HG03066 (cell line): ENCODE measurements around the gene GRK3.

ENCODE experiments used
- ATAC-seq: cut with Tn5 transposase; IDR thresholded peaks from one replicate; pipeline ENCODE4 v1.9.1; 2021; ENCODE audit warnings: low read depth; ENCODE audit not compliant: unreplicated experiment

Gene GRK3

DNA sequence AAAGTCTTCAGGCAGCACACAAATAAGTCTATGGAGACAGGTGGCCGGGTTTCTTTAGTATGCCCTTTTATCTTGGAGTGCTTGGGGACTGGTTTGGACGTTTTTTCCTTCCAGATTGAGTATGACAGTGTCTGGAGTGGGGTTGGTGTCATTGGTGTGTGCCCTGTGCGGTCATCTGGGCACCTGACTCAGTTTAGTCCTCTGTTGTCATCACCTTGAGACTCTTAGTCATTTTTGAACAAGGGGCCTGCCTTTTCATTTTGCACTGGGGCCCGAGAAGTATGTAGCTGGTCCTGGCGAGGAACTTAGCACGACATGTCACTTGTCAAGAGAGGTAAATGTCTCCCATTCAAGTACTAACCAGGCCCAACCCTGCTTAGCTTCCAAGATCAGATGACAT, 150.3 kb downstream of the GRK3 start:
- ATAC-seq: no peak

DNA sequence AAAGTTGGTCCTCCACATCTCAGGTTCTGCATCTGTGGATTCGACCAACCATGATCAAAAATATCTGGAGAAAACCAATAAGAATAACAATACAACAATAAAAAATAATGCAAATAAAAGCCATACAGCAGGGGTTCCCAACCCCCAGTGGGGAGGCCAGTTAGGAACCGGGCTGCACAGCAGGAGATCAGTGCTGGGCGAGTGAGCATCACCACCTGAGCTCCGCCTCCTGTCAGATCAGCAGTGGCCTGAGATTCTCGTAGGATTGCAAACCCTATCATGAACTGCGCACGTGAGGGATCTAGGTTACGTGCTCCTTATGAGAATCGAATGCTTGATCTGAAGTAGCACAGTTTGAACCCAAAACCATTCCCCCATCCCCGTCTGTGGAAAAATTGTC, 152.2 kb downstream of the GRK3 start:
- no peak for ATAC-seq

DNA sequence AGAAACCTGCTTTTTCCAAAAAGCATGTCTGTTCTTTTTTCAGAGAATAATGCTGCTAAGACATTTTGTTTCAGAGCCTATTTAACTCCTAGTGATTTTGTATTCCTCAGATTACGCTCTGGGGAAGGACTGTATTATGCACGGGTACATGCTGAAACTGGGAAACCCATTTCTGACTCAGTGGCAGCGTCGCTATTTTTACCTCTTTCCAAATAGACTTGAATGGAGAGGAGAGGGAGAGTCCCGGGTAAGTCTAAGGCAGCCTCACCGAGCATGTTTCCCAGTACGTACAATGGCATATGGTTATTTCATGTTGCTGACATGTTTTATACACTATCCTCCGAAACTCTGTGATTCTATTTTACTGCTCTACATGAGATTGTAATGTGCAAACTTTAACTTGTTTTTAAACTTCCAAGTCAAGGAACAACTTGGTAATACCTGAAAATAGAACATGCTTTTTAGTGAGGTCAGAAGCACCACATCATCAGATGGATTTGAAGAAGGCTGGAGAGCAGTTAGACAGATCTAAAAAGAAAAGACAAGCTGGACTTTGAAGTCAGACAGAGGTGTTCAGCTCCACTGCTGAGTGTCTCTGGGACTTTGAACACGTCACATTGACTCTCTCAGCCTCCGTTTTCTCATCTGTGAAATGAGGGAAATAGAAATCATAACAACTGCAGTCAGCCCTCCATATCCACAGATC, 153.8 kb downstream of the GRK3 start:
- ATAC-seq: no peak

DNA sequence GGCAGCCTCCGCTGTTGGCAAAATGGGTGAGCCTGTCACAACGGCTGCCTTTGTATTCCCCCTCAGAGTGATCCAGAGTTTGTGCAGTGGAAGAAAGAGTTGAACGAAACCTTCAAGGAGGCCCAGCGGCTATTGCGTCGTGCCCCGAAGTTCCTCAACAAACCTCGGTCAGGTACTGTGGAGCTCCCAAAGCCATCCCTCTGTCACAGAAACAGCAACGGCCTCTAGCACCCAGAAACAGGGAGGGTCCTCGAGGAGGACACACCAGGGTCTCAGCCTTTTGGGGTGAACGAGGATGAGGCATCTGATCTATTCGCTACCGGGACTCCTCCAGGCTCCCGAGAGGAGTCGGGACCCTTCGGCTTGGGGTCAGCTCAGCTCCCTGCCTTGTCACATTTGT, 157.7 kb downstream of the GRK3 start:
- no peak for ATAC-seq

DNA sequence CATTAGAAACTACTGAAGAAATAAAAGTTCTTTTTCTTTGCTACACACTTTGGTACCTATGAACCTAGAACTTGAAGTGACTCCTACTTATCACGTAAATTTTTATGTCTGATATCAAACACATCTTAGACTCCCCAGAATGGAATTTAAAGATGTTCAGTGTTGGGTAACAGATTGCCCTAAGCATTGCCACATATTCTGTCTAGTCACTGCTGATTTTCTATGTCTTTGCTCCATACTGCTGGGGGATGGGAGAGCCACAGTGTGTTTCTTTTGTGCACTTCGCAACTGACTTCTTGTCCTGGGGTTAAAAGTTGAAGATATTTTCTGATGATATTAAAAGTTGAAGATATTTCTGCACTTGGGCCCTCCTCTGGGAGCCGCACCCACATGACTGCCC, 158.2 kb downstream of the GRK3 start:
- no peak for ATAC-seq

DNA sequence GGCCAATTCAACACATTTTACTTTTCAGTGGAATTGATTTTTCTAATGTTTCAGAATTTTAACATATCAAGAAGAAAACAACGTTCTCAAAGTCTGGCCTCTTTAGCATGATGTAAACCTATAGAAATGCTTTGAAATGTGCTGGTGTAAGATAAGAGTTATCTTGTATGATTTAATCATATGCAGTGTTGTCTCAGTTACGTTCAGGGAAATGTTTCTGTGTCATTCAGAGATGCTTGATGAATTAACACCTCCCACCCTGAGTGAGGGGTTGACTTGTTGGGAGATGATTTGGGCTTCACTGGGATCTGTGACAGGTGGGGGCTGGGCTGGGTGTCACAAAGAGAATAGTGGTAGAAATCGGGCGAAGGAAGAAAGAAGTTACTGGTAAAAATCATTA, 161.8 kb downstream of the GRK3 start:
- ATAC-seq: no peak

DNA sequence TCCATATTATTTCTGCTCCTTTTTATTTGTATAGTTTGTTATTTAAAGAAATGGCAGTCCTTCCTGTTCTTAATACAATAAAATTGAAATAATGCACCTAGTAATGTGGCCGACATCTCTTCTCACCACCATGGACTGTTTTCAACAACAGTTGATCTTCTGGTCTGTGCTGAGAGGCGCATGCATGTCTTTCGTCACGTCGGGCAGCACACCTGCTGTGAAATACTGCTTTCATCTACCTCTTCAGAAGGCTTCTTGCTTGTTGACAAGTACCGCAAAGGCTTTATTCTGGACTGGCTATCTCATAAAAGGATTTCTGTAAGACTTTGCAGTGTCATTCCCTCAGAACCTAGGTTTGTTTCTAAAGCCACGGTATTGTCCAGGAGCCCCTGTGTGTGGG, 163.6 kb downstream of the GRK3 start:
- no peak for ATAC-seq

DNA sequence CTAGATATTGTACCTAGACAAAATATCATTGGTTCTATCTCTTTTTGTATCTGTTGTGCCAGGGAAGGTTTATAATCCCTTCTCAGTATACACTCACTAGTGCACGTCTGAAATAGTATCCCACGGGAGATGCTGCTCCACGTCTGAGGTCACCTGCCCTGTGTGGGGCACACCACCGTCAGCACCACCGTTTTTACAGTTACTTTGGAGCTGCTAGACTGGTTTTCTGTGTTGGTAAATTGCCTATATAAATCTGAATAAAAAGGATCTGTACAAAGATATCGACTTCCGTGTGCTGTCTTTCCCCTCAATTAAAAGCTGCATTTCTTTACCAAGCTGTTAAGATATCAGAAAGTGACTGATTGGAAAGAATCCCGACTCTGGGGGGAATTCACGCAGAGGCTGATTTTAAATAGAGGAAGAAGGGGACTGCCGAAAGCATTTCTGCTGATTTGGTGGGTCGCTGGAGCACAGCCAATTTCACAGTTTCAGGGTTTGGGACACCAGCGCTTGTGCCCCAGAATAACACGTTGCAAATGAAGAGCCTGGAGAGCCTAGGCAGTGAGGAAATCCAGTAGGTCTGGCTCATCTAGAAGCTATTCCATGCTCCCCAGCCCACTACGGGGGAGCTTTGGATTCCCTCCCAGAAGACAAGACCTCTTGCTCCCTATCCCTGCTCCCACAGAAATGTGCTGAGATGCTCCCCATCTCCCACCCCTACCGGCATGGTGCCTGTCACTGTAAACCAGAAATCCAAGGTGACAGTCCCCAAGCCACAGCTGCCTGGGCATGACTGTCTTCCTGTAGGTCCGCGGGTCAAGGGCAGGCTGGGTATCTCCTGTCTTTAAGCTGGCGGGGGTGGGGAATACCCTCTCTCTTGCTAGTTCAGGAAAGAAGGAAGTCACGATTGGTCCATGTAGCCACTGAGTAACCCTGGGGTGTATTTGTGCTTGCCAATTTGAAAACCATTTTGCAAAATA, 164.8 kb downstream of the GRK3 start:
- no peak for ATAC-seq

DNA sequence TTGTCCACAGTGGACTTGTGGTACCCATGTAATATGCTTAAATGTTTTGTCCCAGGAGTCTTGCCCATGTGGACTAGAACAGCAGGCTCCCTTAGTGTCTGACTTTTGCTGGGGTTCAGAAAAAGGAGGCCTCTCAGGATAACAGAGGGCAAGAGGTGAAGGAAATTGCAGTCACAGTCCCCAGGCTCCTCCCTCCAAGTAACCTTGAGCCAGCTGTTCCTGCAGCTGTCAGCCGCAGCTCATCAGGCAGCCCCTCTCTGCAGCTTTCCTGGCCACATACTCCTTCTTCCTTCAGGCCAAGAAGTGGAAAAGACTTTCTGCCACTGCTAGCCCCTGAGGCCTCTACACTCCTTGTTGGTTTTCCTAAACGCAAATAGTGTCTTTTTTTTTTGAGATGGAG, 171.2 kb downstream of the GRK3 start:
- no peak for ATAC-seq

DNA sequence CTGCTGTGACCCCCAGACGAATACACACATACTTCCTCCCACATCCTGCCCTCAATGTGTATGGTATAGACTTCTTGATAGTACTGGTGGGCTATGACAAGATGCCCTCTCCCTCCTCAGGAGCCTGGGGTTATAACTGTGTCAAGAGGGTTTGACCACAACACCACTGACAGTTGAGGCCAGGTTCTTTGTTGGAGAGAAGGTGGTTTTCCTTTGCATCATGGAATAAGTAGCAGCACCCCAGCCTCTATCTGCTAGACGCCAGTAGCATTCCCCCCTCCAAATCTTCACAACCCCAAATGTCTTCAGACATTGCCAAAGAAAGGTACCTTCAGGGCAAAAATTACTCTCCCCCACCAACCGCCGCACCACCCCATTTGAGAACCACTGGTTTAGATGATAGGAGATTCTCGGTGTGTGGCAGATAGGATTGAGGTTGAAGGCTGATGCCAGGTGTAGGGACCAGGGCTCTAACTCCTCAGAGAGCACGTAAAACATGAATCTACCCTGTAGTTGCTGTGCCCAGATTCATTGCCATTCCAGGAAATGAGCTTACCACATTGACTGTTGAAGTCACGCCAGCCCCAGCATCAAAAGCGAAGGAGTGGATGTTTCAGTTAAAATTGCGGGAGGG, 172.0 kb downstream of the GRK3 start:
- ATAC-seq: no peak

DNA sequence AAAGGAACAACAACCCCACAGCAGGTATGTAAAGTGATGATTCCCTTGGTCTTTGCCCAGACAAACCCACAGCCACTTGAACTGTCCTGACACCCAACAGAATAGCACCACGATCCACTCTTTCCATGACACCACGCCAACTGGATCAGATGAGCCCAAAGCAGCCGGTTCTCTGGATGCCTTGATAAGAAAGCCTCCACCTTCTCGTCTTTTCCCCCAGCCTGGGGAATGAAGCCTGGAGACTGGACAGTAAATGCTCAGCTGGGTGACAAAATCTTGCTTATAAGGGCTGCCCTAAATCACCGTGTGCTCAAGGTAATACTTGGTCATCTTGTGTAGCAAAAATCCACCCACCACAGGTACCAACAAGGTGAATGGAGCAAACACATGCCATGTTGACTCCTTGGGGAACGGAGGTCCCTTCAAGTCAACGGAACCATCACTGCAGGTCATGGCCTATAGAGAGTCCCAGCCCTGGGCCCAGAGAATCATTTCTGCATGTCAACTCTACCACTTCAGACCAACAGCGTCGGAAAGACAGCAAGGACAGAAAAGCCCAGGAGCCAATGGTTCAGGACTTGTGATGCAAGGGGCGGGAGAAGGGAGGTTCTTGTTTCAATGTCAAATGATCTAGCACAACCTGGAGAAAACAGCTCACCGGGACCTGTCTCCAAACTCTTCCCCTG, 175.3 kb downstream of the GRK3 start:
- ATAC-seq: no peak

DNA sequence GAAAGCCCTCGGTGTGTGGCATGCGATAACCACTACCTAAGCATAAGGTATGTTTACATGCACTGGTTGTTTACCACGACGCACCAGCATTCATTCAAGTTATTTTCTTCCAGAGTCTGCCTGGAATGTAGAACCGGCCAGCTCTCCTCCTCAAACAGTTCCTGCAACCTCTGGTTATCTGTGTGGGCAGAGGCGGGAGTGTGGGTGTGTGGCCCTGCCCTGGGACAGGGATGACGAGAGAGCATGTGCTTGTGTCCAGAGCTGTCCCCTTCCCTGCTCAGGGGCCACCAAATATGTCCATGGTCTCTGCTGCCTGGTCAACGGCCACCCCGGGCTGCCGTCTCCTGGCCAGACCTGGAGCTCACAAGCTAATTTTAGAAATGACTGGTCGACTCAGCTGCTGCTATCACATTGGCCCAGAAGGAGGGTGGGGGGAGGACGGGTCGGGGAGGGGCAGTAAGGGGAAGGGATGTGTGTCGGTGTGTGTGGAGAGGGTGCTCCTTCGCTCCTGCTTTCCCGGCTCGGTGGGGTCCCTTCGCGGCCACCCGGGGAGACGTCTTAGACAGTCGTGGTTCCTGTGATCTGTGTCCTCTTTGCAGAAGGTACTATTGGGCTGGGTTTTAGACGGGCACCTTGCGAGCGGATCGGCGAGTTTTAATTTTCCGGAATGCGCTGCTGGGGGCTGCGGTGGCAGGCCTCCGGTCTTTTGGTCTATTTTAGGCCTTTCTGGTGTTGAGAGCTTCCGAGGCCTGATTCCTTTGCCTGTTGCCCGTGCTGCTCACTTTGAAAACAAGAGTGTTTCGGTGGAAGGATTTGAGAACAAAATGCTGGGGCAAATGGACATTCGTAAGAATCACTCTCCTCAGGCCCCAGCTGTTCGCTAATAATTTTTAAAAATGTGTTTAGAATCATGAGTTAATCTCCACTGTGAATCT, 177.5 kb downstream of the GRK3 start, which contains the start of gene MYO18B:
Gene MYO18B (plus strand): TSS at position 497 of the 935 bp plus-strand sequence. CDS start 18,905 bp downstream, outside the sequence.
- ATAC-seq: no peak

DNA sequence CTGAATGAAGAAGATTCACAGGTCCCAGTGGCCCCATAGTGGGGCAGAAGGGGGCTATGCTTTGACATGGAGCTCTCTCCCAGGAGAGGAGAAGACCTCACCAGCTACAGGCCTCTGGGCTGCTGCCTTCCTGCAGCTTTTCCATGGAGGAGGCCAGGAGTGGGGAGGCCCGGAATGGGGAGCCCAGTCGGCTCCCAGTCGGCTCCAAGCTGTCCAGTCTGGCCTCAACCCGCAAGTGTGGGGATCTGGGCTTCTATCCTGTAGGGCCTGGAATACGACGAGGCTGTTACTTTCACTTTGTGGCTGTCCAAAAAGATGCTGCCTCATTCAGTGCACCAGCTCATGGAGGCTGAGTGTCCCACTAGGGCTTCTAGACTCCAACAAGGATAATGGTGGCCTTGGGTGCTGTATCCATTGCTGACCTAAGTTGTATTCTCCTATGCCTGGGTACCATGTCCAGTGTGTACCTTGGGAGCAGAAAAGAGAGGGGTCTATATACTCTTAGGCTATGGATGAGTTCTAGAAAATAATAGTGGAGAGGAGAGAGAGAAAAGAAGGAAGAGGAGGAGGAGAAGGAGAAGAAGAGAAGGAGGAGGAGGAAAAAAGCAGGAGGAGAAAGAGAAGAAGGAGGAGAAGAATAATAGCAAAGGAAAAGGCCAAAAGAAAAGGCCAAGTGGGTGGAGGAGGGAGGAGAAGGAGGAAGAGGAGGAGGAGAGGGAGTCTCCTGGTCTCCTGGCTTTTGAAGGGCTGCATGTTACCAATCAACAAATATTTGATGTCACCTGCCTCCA, 178.6 kb downstream of the GRK3 start:
- no peak for ATAC-seq

DNA sequence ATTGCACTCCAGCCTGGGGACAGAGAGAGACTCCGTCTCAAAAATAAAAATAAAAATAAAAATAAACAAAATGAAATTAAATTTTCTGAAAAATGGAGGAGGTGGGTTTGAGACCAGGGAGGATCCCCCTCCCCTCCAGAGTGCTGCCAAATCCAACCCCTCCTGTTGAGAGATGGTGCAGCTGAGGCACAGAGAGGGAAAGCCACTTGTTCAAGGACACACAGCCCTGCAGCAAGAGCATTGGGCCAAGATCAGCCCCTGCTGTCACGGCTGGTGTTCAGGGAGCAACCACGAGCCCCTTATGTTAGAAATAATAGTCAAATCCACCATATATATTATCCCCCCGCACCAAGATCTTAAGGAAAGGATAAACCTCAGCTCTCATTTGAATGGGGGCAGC, 180.2 kb downstream of the GRK3 start:
- no peak for ATAC-seq

DNA sequence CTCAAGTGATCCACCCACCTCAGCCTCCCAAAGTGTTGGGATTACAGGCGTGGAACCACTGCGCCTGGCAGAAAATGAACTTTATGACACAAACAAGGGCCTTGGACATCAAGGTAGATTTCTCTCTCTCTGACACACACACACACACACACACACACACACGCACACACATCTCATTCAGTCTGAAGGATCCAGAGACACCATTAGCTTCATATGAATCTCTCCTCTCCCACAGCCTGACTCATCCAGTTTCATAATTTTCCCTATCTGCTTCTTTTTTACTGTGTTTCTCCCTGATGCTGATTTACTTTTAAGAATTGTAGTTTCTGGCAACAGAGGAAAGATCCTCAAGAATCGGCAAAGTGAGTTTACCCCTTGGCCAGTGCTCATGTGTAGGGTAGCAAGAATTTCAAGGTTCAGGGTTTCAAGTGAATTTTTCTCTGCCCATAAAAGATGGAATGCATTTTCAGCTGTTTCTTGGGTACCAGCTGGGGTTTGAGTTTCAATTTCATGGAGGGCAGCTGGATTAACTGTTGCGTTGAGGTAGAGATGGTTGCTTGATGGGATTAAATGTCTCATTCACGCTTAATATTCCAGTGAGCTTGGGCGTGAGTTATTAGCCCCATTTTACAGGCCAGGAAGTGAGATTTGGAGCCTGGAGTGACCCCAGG, 181.0 kb downstream of the GRK3 start:
- no peak for ATAC-seq

DNA sequence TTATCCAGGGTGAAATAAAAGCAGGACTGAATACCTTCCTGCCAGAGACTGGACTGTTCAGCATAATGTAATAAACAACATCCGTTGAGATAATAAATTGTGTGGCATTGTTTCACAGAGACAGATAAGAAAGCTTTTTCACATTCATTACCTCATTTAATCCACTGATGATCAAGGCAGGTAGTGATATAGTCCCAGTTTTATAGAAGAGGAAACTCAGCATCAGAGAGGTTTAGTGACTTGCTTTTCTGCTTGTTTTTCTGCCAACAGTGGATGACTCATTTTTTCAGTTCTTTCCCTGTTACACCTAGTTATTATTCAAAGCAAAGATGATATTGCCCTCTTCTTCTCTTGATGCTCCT, 181.5 kb downstream of the GRK3 start:
- ATAC-seq: no peak

DNA sequence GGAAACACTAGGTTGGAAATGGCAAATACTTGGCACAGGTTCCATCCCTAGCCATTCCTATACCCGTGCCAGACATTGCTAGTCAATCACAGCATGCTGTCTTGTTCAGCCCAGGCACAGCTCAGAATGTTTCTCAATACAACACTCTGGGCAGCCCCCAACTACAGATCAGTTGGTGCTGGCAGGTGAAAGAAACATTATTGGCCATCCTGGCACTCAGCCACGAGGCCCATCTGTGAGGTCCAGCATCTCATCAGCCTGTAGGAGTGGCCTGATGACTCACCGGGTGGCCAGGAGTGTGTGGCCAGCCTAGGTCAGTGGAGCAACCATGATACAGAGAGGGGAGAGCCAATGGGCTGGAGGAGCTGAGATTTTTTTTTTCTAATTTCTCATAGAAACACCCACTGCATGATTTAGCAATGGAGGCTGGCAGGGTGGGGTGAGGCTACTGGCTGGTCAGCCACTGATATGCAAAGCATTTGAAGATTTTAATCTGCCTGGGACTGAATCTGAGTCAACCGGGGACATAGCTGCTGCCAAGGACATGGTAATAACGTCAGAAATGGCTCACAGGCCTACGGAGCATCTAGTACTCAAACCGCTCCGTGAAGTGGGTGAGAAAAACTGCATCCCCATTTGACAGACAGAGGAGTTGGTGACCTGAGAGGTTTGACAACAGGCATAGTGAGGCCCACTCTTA, 182.9 kb downstream of the GRK3 start:
- ATAC-seq: no peak

DNA sequence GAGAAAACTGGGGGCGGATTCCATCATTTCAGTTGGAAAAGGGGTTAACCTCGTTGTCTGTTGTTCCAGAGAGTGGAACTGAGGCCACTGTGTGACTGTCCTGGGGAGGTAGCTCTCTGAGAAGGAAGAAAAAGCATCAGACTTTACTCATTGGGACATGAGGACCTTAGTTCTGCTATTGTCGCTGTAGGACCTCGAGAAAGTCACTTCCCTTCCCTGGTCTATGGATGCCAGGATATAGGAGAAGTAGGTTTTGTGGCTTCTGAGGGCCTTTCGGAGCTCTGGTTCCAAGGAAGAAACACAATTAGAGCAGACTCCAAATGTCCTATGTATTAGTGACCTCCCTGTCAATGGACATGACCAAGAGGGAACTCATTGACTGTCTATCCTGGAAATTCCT, 183.7 kb downstream of the GRK3 start:
- no peak for ATAC-seq
